Activated CD8-positive, alpha-beta memory T cell treated with anti-CD3 and anti-CD28 coated beads for 4 hours (primary cell): ENCODE data around the gene AMZ2.
A peak's percentile ranks its signal among the peaks of the same experiment; 100 is the strongest.

Source experiments
- DNase-seq, 2 donors: peaks; one replicate each; pipeline ENCODE4 v3.0.0-alpha.2; 2020; ENCODE audit warnings: low read depth in 2 of 2

AMZ2 gene

DNA sequence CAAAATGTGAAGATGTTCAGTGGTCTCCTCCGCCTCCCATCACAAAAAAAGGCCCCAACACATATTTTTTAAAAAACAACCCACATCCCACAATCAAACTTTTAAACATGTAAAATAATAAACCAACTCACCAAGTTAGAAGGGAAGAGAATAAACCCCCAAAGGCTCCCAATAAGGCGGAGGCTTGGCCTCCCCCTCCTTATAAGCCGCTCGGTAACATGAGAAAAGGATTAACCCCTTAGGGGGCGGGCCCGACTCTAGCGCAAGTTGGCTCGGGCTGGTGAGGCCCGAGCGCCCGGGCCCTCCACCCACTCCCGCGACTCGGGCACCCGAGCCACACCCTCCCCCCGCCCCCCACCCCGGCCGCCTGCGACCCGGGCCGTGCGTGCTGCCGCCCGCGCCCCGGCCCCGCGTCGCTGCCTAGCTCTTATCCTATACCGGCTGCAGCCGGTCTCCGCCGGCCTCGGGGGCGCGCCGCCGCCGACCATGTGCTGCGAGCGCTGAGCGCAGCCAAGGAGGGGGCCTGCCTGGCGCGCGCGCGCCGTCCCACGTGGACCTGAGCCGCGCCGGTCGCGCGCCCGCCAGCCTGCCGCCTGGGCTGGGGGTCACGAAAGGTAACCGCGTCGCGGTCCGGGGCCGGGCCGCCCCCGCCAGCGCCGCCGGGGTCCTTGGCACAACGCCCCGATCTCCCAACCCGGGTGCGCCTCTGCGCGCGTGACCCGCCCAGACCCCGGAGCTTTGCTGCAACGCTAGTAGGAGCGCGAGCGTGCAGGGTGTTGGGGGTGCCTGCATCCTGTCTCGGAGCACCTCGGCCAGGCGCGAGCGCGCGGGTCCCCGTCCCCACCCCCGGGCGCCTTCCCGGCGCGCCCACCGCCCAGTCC, 43.4 kb downstream of the AMZ2 start, which contains the start of the genes ARSG and SLC16A6:
TSS of gene ARSG (plus strand) at position 541 of the 881 bp plus-strand sequence. CDS start 15,999 bp downstream, outside the sequence.
TSS of gene SLC16A6 (minus strand) at position 173 of the 881 bp plus-strand sequence. CDS start 12,807 bp downstream, outside the sequence.
- peak; percentile 56 to 69 for DNase-seq

DNA sequence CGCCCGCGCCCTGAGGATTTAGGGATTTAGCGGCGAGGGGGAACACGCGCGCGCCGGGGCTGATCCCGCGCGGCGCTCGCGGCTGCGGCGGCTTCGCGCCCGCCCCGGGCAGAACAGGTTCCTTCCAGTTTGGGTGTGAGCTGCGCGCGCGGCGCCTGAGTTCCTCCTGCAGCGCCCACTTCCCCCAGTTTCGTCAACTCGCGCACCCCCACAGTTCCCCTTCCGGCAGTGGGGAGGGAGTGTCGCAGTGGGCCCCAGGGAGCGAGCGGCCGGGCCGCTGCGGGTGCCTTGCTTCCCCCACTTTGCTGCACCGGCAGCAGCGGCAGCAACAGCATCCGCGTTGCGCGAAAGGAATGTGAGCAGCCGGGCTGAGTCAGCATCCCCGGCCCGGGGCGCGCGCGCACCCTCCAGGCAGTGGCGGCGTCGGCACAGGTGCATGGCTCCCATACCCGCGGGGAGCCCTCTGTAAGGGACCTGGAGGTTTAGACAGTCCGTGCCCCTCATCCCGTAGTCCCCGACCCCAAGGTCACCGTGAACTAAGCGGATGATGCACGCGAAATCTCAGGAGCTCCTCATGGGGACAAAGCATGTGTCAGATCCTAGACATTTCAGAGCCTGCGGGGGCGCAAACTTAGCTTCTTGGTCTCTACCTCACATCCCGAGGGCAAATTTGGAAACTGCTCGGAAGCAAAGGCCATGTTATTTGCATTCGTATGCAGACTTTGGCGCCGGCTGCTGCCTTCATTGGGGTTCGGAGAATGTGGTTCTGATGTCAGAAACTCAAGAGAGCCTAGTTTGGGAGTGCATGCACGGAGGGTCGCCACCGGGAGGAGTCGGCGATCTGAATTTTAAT, 44.2 kb downstream of the AMZ2 start:
- DNase-seq, result peak; percentile 84 to 88

DNA sequence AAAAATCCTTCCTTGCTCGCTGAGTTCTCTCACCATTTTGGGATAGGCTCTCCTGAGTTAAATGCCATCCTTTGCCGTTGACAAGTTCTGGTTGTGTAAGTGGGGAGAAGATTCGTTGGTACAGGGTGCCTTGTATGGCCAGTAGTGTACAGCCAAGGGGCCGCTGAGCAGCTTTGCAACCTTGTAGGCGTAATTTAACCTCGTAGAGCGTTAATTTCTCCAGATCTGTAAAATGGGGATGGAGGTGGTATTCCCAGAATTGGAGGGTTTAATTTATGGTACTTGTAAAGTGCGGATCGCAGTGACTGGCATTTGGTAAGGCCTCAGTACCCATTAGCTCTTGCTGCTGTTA, 44.8 kb downstream of the AMZ2 start:
- DNase-seq, result no peak

DNA sequence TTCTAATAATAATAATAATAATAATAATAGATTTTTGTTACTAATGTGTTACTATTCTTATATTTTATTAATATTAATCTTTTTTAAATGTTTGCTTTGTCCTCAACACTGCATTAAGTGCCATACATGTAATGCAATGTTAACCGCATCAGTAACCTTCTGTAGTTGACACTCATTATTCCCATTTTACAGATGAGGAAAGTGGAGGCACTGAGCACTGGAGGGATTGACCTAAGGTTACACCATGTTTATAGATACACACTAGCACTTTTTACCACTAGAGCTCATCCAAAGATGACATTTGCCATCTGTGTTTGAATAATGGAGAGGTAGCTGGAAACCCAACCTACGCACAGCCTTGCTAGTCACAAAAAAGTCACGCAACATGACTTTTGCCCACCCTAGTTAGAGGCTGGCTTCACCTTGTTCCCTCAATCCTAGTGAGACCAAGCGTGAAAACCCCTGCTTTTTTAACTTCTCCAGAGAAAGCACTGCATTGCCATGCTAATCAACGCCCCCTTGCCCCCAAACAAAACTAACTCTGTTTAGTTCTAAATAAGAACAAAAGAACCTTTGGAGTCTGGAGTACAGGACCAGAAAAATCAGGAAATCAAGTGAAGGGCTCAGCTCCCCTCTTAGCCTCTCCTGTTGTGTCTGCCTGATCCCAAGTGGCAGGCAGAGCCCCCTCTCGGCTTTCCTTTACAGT, 45.8 kb downstream of the AMZ2 start:
- no peak for DNase-seq

DNA sequence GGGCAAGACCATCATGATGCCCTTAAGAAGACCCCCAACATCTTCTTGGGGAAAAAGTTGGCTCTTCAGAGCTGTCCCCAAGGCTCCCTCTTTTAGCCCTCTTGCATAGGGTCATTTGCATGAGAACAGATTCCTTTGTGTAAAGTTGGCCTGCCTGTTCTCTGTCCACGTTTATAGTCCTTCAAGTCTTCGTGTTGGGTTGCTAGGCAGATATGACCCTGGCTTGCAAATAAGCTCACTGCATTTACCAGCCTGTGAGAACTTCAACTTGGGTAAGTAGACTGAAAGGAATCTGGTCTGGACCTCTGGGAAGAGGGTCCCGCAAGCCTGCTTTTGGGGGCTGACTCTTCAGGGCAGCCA, 46.3 kb downstream of the AMZ2 start:
- no peak for DNase-seq

DNA sequence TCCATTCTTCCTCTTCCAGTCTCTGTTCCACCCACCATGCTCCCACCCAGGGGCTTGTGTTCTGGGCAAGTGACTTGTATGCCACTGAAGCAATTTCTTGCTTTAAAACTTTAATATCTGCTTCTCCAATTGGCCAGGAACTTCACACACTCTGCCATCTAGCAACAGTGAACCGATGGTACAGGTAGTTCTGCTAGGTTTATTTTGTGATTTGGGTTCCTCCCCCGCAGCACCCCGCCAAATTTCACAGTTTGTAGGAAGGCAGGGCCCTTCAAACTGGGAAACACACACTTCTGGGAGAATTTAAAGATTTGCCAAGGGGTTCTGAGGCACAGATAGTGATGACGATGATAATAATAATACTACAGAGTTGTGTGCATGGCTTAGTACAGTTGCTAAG, 46.8 kb downstream of the AMZ2 start:
- DNase-seq, result no peak

DNA sequence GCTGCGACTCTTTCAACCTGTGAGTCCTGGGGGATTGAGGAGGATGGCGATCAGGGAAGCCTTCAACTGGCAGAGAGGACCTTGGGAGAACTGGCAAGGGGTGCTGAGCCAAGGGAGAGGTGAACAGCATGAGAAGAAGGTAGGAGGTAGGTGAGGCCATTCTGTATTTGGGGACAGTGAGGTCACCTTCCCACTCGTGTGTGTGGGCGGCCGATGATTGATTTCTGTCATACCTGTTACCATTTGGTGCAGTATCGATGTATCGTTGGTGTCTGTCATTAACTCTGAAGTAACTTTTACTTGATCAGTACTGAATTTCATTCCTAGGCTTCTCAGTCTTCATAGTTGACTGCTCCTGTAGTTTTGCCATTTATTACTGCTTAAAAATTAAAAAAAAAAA, 47.2 kb downstream of the AMZ2 start:
- DNase-seq, result no peak

DNA sequence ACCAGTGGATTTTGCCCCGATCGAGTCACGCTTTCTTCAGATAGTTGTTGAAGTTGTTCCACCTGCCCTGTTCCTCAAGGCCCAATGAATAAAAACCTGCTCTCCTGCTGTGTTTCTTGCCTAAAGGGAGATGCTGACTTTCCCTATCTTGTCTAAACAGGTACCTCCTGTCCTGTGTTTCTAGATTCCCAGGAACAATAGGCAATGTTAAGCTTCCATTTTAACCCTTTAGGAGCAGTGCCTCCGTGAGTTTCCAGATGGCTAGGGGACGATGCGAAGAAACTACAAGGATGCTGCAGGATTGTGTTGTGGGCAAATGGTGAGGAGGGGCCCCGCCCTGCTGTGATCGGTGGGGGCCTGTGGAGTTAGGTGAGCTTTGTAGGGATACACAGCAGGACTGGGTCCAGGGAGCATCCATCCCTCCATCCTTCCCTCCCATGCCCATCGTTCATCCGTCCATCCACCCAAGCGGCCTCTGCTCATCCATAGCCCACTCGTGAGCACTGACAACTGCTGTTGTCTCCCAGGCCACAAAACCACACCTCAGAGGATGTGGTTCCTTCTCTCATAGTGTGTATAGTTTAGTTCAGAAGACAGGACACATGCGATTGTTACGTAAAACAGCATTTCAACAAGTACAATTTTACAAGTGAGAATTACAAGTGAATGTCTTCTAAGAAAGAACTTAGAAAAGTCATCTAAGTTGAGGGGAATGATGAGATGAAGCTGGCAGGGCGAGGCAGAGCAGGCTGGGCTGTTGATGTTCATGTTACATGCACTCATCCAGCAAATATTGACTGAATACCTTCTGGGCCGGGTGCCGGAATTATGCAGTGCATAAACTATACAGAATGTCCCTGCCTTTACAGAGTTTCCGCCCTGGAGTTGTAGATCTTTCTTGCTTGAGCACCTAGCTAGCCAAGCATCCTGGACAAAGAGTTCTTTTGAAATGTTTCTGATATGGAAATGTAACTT, 48.7 kb downstream of the AMZ2 start:
- DNase-seq, result peak; percentile 15 to 43

DNA sequence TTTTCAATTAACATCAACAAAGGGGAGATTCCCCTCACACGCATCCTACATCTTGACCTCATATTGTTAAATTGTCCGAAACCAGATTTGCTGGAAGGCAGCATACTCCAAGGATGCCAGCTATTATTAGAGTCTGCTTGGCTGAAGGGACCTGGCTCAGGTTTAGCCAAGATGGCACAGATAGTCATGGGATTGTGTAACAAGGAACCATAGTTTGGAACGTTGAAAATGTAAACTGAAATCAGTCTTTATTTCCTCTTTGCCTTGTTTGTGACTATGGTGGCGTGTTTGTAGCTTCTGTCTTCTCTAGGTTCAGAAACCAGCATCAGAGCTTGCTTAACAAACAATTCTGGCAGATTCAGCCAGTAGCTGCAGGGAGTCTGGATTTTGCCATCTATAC, 49.4 kb downstream of the AMZ2 start:
- no peak for DNase-seq

DNA sequence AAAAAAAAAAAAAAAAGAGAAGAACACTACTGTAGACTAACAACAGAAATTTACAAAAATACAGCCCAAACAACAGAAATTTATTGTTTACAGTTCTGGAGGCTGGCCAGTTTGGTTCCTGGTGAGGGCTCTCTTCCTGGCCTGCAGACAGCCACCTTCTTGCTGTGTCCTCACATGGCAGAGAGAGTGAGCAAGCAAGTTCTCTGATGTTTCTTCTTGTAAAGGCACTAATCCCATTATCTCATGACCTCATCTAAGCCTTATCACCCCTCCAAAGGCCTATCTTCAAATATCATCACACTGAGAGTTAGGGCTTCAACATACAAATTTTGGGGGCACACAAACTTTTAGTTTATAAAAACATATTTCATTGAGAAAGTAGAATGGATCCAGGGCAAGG, 50.8 kb downstream of the AMZ2 start:
- no peak for DNase-seq

DNA sequence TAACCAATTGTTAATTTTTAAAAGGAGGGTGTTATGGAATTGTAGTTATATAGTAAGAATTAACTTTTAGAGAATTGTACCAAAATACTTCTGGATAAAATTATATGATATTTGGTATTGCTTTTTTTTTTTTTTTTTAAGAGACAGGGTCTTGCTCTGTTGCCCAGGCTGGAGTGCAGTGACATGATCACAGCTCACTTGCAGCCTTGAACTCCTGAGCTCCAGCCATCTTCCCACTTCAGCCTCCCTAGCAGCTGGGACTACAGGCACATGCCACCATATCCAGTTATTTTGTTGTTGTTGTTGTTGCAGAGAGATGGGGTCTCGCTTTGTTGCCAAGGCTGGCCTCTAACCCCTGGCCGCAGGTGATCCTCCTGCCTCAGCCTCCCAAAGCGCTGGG, 52.0 kb downstream of the AMZ2 start:
- no peak for DNase-seq

DNA sequence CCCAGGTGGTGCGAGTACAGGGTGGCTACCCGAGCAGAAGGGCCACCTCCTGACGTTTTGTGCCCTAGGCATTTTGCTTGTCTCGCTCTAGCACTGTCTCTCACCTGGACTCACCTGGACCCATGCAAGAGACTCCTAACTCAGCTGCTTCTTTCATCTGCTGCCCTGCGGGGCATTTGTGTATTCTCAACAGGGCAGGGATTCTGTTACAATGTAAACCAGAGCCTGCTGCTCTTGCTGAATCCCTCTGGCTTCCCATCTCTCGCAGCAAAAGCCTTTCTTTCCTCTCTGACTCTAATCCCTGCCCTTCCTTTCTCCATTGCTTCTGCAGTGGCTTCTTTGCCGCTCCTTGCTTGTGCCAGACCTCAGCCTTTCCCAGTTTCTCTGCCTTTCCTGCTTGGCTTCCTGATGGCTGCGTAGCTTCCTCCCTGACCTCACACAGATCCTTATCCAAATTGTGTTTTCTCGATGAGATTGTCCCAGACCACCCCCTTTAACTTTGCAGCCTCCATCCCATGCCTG, 53.7 kb downstream of the AMZ2 start:
- no peak for DNase-seq

DNA sequence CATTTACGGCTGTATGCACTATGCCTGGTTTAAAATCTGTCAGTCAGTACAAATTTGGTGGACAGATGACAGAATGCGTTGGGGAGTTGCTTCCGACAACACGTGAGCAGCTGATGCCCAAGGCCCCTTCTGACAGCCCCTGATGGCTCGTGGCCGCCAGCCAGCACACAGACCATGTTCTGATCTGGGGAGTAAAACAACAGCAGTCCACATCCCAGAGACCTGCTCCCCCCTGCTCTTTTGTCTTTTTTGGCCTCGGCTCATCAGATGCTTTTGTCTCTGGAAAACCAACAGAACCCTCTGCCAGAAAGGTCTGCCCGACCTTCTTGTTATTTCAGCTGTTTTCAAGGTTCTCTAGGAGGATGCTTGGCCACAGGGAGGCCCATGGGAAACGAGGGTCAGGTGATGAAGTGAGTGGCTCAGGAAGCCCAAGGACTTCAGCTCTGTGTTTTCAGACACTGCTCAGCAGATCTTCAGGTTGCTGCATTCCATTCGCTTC, 54.3 kb downstream of the AMZ2 start:
- DNase-seq, result no peak

DNA sequence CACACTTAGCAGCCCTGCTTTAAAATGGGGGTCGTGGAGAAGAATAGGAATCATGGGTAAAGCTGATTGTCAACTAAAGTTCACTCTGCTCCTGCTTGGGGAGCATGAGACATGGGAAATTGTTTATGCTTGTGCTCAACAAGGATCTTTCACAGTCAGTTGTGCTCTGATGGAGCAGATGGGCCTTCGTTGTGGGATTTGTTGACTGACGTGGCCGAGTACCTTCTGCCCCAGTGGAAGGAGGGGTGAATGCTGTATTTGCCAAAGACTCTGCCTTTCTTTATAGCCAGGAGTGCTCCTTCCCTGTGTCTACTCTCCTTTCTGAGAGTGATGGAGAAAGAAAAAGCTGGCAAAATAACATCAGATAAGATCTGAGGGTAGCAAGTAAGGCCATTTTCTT, 54.8 kb downstream of the AMZ2 start:
- no peak for DNase-seq

DNA sequence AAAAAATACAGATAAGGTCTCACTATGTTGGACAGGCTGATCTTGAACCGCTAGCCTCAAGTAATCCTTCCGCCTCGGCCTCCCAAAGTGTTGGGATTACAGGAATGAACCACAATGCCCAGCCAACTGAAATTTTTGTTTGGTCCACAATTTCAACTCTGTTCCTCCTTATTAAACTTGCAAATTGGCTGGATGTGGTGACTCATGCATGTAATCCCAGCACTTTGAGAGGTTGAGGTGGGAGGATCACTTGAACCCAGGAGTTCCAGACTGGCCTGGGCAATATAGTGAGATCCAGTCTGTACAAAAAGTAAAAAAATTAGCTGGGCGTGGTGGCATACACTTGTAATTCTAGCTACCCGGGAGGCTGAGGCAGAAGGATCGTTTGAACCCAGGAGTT, 56.9 kb downstream of the AMZ2 start:
- DNase-seq, result no peak

DNA sequence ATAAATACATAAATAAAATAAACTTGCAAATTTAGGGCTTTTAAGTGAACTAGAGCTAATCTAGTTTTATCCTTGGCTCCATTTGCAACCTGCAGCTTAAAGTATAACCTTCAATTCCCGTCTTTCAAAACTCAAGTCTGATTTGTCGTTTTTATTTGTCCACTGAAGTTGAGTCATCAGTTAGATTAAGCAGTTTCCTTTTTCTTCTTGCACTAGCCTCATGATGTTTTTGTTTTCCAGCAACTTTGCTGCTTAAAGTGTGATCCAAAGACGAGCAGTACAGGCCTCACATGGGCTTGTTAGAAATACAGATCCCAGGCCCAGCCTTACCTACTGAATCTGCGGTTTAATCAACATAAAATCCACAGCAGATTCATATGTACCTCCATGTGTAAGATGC, 57.3 kb downstream of the AMZ2 start:
- no peak for DNase-seq
